ENCODE data around the gene U2AF1L4. TPM values are rescaled to one million over a fixed set of nuclear protein-coding genes. Genes with fewer than 3 reads are reported as not detected.

The U2AF1L4 gene, protein sequence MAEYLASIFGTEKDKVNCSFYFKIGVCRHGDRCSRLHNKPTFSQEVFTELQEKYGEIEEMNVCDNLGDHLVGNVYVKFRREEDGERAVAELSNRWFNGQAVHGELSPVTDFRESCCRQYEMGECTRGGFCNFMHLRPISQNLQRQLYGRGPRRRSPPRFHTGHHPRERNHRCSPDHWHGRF
- 19.4 and 21.6 TPM in 2 replicates for total RNA-seq
- long read RNA-seq, partial matches to known transcripts = 0 of 2 reads
- long read RNA-seq, other reads (novel, unspliced or antisense) = 2 of 2 reads

DNA sequence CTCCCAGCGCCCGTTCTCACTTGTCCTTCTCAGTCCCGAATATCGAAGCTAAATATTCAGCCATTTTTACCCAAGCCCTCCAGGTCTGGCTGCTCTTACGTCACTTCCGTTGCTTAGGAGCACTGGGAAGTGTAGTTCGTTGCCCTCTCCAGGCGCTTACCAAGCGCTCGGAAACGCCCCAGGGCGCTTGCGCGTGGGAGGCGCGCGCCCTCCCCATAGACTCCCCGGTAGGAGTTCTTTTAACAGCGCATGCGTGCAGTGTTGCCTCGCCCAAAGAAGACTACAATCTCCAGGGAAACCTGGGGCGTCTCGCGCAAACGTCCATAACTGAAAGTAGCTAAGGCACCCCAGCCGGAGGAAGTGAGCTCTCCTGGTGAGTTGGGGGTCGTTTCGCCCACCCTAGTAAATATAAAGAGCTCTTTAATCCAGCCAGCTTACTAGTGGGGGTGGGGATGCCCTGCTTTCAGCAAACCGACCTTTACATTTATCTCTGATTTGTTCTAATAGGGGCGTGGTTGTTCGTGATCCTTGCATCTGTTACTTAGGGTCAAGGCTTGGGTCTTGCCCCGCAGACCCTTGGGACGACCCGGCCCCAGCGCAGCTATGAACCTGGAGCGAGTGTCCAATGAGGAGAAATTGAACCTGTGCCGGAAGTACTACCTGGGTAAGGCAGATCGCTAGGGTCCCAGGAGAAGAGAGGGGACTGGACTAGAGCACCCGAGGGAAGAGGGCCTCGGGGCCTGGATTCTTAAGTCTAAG, at the start of gene U2AF1L4, which contains the start of gene PSENEN:
TSS of gene U2AF1L4 (minus strand) at position 91 of the 759 bp plus-strand sequence. CDS start at position 64, 27 bp downstream.
TSS of gene PSENEN (plus strand) at position 324 of the 759 bp plus-strand sequence. CDS start at position 604, 280 bp downstream.
- DNase-seq (ENCODE audit: low read depth, low spot score) = peak; percentile 85
- Mint-ChIP-seq H3K27ac (ENCODE audit: unreplicated experiment) (peak within 1 kb of the TSS; percentile 100), H3K36me3 (ENCODE audit: low read depth) (peaks cover 2% of the 10 kb centered on the region), H3K4me3 (peak within 1 kb of the TSS; percentile 97), H3K27me3 (ENCODE audit: low read depth) (peaks cover 3% of the 10 kb centered on the region), H3K4me1 (peaks cover 54% of the 10 kb centered on the region), H3K9me3 (no peaks in the 10 kb centered on the region)
- TF ChIP-seq, protein P1, sequence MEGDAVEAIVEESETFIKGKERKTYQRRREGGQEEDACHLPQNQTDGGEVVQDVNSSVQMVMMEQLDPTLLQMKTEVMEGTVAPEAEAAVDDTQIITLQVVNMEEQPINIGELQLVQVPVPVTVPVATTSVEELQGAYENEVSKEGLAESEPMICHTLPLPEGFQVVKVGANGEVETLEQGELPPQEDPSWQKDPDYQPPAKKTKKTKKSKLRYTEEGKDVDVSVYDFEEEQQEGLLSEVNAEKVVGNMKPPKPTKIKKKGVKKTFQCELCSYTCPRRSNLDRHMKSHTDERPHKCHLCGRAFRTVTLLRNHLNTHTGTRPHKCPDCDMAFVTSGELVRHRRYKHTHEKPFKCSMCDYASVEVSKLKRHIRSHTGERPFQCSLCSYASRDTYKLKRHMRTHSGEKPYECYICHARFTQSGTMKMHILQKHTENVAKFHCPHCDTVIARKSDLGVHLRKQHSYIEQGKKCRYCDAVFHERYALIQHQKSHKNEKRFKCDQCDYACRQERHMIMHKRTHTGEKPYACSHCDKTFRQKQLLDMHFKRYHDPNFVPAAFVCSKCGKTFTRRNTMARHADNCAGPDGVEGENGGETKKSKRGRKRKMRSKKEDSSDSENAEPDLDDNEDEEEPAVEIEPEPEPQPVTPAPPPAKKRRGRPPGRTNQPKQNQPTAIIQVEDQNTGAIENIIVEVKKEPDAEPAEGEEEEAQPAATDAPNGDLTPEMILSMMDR (conservative IDR thresholded peaks at IDR 0.05) = no peak

DNA sequence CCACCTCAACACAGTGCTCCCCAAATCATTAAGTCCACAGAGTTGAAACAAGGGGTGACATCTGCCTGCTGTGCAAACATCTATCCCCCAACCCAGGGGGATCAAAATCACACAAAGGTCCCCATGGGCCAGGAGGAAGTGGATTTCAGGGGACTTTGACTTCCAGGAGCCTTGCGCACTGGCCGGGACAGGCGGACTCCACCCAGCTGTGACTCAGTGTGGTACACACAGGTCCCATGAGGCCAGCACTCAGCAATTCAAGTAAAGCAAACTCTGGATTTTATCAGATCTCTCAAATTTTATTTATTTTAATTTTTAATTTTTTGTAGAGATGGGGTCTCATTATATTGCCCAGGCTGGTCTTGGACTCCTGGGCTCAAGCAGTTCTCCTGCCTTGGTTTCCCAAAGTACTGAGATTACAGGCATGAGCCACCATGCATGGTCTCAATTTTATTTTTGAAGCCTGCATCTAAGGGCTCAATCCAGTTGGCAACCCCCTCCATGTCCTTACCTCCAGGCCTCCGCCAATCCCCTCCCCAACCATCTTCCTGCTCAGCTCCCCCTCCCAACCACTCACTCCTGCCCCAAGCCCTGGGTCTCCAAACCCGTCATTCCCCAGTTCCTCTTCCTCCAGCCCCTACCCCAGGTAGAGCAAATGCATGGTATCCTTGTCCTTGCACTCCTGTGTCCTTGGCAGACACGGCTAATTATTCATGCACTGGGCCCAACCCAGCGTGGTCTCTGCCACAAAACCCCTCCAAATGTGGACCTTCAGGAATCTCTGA, 48.4 kb upstream of the U2AF1L4 start:
- Mint-ChIP-seq H3K36me3 (ENCODE audit: low read depth) (no peaks in the 10 kb centered on the region), H3K27ac (ENCODE audit: unreplicated experiment) (no peak overlapping the region), H3K27me3 (ENCODE audit: low read depth) (peaks cover 36% of the 10 kb centered on the region), H3K9me3 (no peaks in the 10 kb centered on the region), H3K4me1 (no peaks in the 10 kb centered on the region), H3K4me3 (no peak overlapping the region)
- TF ChIP-seq, protein P1 (conservative IDR thresholded peaks at IDR 0.05) = no peak
- no peak for DNase-seq (ENCODE audit: low read depth, low spot score)

DNA sequence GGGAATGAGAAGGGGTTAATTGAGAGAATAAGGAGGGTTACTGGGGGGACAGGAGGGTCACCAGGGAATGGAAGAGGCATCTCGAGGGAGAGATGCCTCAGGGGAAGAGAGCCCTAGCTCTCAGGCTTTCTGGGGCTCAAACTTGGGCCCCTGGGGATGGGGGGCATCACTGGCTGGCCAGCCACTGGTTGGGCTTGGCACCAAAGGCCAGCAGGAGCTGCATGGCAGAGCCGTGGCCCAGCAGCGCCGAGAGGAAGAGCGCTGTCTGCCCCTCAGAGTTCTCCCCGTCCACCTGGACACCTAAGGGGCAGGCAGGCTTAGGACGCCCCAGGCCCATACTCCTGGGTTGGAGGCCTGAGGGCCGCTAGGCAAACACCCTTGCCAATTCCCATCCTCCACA, 47.7 kb upstream of the U2AF1L4 start:
- H3K4me1 Mint-ChIP-seq = no peaks in the 10 kb centered on the region
- H3K27me3 Mint-ChIP-seq (ENCODE audit: low read depth) = peaks cover 32% of the 10 kb centered on the region
- peak overlapping the region; percentile 23 for H3K4me3 Mint-ChIP-seq
- H3K27ac Mint-ChIP-seq (ENCODE audit: unreplicated experiment) = no peak overlapping the region
- H3K9me3 Mint-ChIP-seq = no peaks in the 10 kb centered on the region
- no peaks in the 10 kb centered on the region for H3K36me3 Mint-ChIP-seq (ENCODE audit: low read depth)
- DNase-seq (ENCODE audit: low read depth, low spot score) = no peak
- TF ChIP-seq, protein P1 (conservative IDR thresholded peaks at IDR 0.05) = no peak

DNA sequence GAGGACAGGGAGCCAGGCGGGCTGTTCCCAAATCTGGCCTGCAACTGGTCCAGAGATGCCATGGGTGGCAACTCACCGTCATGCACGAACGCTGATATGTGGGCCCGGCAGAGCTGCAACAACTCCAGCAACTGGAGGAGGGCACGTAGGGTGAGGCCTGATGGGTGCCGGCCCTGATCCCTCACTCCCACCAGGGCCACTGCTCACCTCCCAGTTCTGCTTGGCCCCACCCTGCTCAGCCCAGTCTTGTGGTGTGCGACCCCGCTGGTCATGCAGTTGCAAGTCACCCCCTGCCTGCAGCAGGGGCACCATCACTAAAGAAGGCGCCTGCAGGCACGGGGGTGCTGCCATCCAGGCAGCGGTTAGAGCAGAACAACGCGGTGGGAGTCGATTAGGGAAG, 47.1 kb upstream of the U2AF1L4 start:
- Mint-ChIP-seq H3K36me3 (ENCODE audit: low read depth) (no peaks in the 10 kb centered on the region), H3K27me3 (ENCODE audit: low read depth) (peaks cover 26% of the 10 kb centered on the region), H3K9me3 (no peaks in the 10 kb centered on the region), H3K27ac (ENCODE audit: unreplicated experiment) (no peak overlapping the region), H3K4me1 (no peaks in the 10 kb centered on the region), H3K4me3 (peak overlapping the region; percentile 23)
- TF ChIP-seq, protein P1 (conservative IDR thresholded peaks at IDR 0.05) = no peak
- DNase-seq (ENCODE audit: low read depth, low spot score) = no peak

DNA sequence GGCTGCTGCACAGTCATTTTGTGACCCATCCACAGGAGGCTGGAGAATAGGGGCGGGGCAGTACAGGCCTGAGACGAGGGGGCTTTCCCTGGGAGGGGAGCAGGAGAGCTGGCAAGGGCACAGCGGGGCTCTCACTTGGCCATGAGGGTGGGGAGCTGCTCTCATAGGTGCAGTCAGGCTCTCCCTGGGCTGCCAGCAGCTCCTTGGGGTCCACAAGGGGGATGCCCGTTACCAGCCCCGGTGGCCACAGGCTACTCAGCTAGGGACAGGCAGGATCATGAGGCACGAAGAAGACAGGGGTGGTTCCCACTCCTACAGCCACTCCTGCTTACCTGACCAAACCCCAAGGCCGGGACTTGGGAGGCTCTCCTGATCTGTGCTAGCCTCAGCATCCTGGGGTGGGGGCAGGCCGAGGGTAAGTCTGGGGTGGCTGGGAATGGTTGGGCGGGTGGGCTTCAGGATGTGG, 46.6 kb upstream of the U2AF1L4 start:
- peaks cover 22% of the 10 kb centered on the region for H3K27me3 Mint-ChIP-seq (ENCODE audit: low read depth)
- TF ChIP-seq, protein P1 (conservative IDR thresholded peaks at IDR 0.05) = no peak
- no peak for DNase-seq (ENCODE audit: low read depth, low spot score)
- H3K4me3 Mint-ChIP-seq = no peak overlapping the region
- H3K4me1 Mint-ChIP-seq = no peaks in the 10 kb centered on the region
- H3K27ac Mint-ChIP-seq (ENCODE audit: unreplicated experiment) = no peak overlapping the region
- no peaks in the 10 kb centered on the region for H3K36me3 Mint-ChIP-seq (ENCODE audit: low read depth)
- no peaks in the 10 kb centered on the region for H3K9me3 Mint-ChIP-seq

Measured in neural crest cell (in vitro differentiated cells).